ENCODE data around the gene ZNF143. TPM values are rescaled to one million over a fixed set of nuclear protein-coding genes. Genes with fewer than 3 reads are reported as not detected.

The ZNF143 gene
- total RNA-seq, 1 experiment from 2014 or later = 29.5 TPM

DNA sequence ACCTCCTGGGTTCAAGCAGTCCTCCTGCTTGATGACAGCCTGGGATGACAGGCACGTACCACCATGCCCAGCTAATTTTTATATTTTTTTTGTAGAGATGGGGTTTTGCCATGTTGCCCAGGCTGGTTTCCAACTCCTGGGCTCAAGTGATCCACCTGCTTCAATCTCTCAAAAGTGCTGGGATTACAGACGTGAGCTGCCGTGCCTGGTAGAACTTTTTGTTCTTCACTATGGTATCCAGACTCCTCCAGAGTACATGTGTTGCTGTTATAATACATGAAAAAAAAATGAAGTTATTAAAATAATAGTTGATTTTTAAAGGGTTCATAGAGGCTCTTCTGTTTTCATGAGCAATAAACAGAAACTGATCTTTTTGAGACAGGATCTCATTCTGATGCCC is 29.6 kb downstream of the ZNF143 start:
- H3K9me3 ChIP-seq (ENCODE audit: low read depth, low read length, poor library complexity, severe bottlenecking) = no peaks in the 10 kb centered on the region
- POLR2A ChIA-PET (ENCODE audit: low non-redundant PET) = interaction anchor here (0.6 kb wide), 1 partner anchor 303 kb away, joined by 6 read pairs; no protein-coding TSS in a partner anchor

DNA sequence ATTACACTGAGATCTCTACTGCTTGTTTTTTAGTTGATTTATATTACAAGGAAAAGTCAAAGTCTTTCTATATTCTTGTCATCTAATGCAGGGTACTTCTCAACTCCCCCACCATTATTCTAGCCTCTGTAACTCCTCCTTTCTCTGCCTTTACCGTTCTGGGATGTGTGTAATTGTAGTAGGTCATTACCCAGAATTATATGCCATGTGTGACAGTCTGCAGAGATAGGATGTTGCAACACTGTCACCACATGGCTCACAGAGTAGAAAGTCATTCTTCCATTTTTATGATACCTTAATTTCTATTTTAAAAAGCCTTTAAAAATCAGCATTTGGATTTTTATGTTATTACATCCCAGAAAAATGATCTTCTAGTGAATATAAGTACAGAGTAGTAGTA is 32.7 kb downstream of the ZNF143 start:
- H3K36me3 ChIP-seq (ENCODE audit: insufficient read depth, low read length, poor library complexity, severe bottlenecking) = peaks cover 4% of the 10 kb centered on the region
- ChIA-PET CTCF (no interaction called here), POLR2A (ENCODE audit: low non-redundant PET) (no interaction called here)
- no peak overlapping the region for H3K27ac ChIP-seq (ENCODE audit: low read depth, low read length, poor library complexity, severe bottlenecking)
- H3K4me1 ChIP-seq (ENCODE audit: insufficient read depth, low read length, poor library complexity, severe bottlenecking) = no peaks in the 10 kb centered on the region
- DNase-seq (ENCODE audit: low spot score) = peak; percentile 22
- H3K4me3 ChIP-seq (ENCODE audit: low read depth, low read length, poor library complexity, severe bottlenecking) = no peak overlapping the region
- TF ChIP-seq, protein P1, sequence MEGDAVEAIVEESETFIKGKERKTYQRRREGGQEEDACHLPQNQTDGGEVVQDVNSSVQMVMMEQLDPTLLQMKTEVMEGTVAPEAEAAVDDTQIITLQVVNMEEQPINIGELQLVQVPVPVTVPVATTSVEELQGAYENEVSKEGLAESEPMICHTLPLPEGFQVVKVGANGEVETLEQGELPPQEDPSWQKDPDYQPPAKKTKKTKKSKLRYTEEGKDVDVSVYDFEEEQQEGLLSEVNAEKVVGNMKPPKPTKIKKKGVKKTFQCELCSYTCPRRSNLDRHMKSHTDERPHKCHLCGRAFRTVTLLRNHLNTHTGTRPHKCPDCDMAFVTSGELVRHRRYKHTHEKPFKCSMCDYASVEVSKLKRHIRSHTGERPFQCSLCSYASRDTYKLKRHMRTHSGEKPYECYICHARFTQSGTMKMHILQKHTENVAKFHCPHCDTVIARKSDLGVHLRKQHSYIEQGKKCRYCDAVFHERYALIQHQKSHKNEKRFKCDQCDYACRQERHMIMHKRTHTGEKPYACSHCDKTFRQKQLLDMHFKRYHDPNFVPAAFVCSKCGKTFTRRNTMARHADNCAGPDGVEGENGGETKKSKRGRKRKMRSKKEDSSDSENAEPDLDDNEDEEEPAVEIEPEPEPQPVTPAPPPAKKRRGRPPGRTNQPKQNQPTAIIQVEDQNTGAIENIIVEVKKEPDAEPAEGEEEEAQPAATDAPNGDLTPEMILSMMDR (conservative IDR thresholded peaks at IDR 0.05; ENCODE audit: low read depth, low read length) = no peak
- no peak for TF ChIP-seq EZH2 (IDR thresholded peaks at IDR 0.05; ENCODE audit: borderline replicate concordance, low read depth, low read length, poor library complexity, severe bottlenecking)
- no peaks in the 10 kb centered on the region for H3K9me3 ChIP-seq (ENCODE audit: low read depth, low read length, poor library complexity, severe bottlenecking)
- intact Hi-C loops (cut with micrococcal nuclease; ENCODE audit: unreplicated experiment) = no loop called here
- BruUV-seq (replicated peaks) = no TSS peak
- H3K27me3 ChIP-seq (replicated peaks; ENCODE audit: insufficient read depth, low read depth, low read length, poor library complexity) = no peaks in the 10 kb centered on the region

More for the DNA sequence above, 29.6 kb downstream of the ZNF143 start:
- Histone ChIP-seq H3K27ac (ENCODE audit: low read depth, low read length, poor library complexity, severe bottlenecking) (no peak overlapping the region), H3K27me3 (replicated peaks; ENCODE audit: insufficient read depth, low read depth, low read length, poor library complexity) (no peaks in the 10 kb centered on the region), H3K4me1 (ENCODE audit: insufficient read depth, low read length, poor library complexity, severe bottlenecking) (peaks cover 7% of the 10 kb centered on the region), H3K4me3 (ENCODE audit: low read depth, low read length, poor library complexity, severe bottlenecking) (no peak overlapping the region), H3K36me3 (ENCODE audit: insufficient read depth, low read length, poor library complexity, severe bottlenecking) (peaks cover 4% of the 10 kb centered on the region)
- BruUV-seq (replicated peaks) = no TSS peak
- CTCF ChIA-PET = no interaction called here
- TF ChIP-seq, protein P1 (conservative IDR thresholded peaks at IDR 0.05; ENCODE audit: low read depth, low read length) = no peak
- TF ChIP-seq EZH2 (IDR thresholded peaks at IDR 0.05; ENCODE audit: borderline replicate concordance, low read depth, low read length, poor library complexity, severe bottlenecking) = no peak
- DNase-seq (ENCODE audit: low spot score) = no peak
- intact Hi-C loops (cut with micrococcal nuclease; ENCODE audit: unreplicated experiment) = no loop called here

DNA sequence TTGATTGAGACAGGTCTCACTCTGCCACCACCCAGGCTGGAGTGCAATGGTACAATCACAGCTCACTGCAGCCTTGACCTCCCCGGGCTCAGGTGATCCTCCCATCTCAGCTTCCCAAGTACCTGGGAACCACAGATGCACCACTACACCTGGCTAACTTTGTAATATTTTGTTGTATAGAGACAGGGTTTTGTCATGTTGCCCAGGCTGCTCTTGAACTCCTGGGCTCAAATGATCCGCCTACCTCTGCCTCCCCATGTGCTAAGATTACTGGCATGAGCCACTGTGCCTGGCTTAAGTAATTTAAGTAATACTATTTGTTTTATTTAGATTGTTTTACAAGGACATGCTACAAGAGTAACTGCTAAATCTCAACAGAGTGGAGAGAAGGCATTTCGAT is 33.5 kb downstream of the ZNF143 start:
- ChIA-PET CTCF (no interaction called here), POLR2A (ENCODE audit: low non-redundant PET) (no interaction called here)
- Histone ChIP-seq H3K4me1 (ENCODE audit: insufficient read depth, low read length, poor library complexity, severe bottlenecking) (no peaks in the 10 kb centered on the region), H3K4me3 (ENCODE audit: low read depth, low read length, poor library complexity, severe bottlenecking) (no peak overlapping the region), H3K36me3 (ENCODE audit: insufficient read depth, low read length, poor library complexity, severe bottlenecking) (peaks cover 4% of the 10 kb centered on the region), H3K9me3 (ENCODE audit: low read depth, low read length, poor library complexity, severe bottlenecking) (no peaks in the 10 kb centered on the region), H3K27me3 (replicated peaks; ENCODE audit: insufficient read depth, low read depth, low read length, poor library complexity) (no peaks in the 10 kb centered on the region), H3K27ac (ENCODE audit: low read depth, low read length, poor library complexity, severe bottlenecking) (no peak overlapping the region)
- DNase-seq (ENCODE audit: low spot score) = no peak
- no peak for TF ChIP-seq EZH2 (IDR thresholded peaks at IDR 0.05; ENCODE audit: borderline replicate concordance, low read depth, low read length, poor library complexity, severe bottlenecking)
- TF ChIP-seq, protein P1 (conservative IDR thresholded peaks at IDR 0.05; ENCODE audit: low read depth, low read length) = no peak
- BruUV-seq (replicated peaks) = no TSS peak
- intact Hi-C loops (cut with micrococcal nuclease; ENCODE audit: unreplicated experiment) = no loop called here

All from A673 (cell line).